ENCODE results near the gene MED26. TPM values are rescaled to one million over a fixed set of nuclear protein-coding genes. Genes with fewer than 3 reads are reported as not detected.
A peak's percentile ranks its signal among the peaks of the same experiment; 100 is the strongest.

The MED26 gene
- total RNA-seq, 1 donor from 2014 or later: 11.2 TPM

- Mint-ChIP-seq H3K36me3 (ENCODE audit: insufficient read depth) (no peaks in the 10 kb centered on the region), H3K4me3 (ENCODE audit: low read depth) (no peak overlapping the region), H3K4me1 (ENCODE audit: low read depth) (peaks cover 11% of the 10 kb centered on the region), H3K27me3 (no peaks in the 10 kb centered on the region), H3K27ac (no peak overlapping the region), H3K9me3 (ENCODE audit: low read depth) (no peaks in the 10 kb centered on the region)
- DNase-seq (ENCODE audit: low spot score, unreplicated experiment): no peak
- TF ChIP-seq CTCF (IDR thresholded peaks at IDR 0.05; ENCODE audit: unreplicated experiment): no peak
Observed at GRCh38 chr19:16620584-16620983, 7.4 kb downstream of the MED26 start.

- no peak for TF ChIP-seq CTCF (IDR thresholded peaks at IDR 0.05; ENCODE audit: unreplicated experiment)
- DNase-seq (ENCODE audit: low spot score, unreplicated experiment): no peak
- Mint-ChIP-seq H3K27me3 (no peaks in the 10 kb centered on the region), H3K36me3 (ENCODE audit: insufficient read depth) (no peaks in the 10 kb centered on the region), H3K9me3 (ENCODE audit: low read depth) (no peaks in the 10 kb centered on the region), H3K4me3 (ENCODE audit: low read depth) (no peak overlapping the region), H3K4me1 (ENCODE audit: low read depth) (peaks cover 7% of the 10 kb centered on the region), H3K27ac (no peak overlapping the region)
Observed at GRCh38 chr19:16620018-16620417, 8.0 kb downstream of the MED26 start.

- H3K4me3 Mint-ChIP-seq (ENCODE audit: low read depth): no peak overlapping the region
- H3K36me3 Mint-ChIP-seq (ENCODE audit: insufficient read depth): no peaks in the 10 kb centered on the region
- H3K9me3 Mint-ChIP-seq (ENCODE audit: low read depth): no peaks in the 10 kb centered on the region
- no peak for TF ChIP-seq CTCF (IDR thresholded peaks at IDR 0.05; ENCODE audit: unreplicated experiment)
- peaks cover 10% of the 10 kb centered on the region for H3K4me1 Mint-ChIP-seq (ENCODE audit: low read depth)
- no peak overlapping the region for H3K27ac Mint-ChIP-seq
- no peak for DNase-seq (ENCODE audit: low spot score, unreplicated experiment)
- no peaks in the 10 kb centered on the region for H3K27me3 Mint-ChIP-seq
Observed at GRCh38 chr19:16619457-16619856, 8.5 kb downstream of the MED26 start.

GRCh38 chr19:16618248-16618647, 9.8 kb downstream of the MED26 start:
- Mint-ChIP-seq H3K36me3 (ENCODE audit: insufficient read depth) (no peaks in the 10 kb centered on the region), H3K4me3 (ENCODE audit: low read depth) (no peak overlapping the region), H3K27ac (peak overlapping the region; percentile 30), H3K4me1 (ENCODE audit: low read depth) (peaks cover 10% of the 10 kb centered on the region), H3K27me3 (no peaks in the 10 kb centered on the region), H3K9me3 (ENCODE audit: low read depth) (no peaks in the 10 kb centered on the region)
- no peak for DNase-seq (ENCODE audit: low spot score, unreplicated experiment)
- TF ChIP-seq CTCF (IDR thresholded peaks at IDR 0.05; ENCODE audit: unreplicated experiment): no peak

GRCh38 chr19:16615808-16616207, 12.2 kb downstream of the MED26 start:
- no peak for TF ChIP-seq CTCF (IDR thresholded peaks at IDR 0.05; ENCODE audit: unreplicated experiment)
- Mint-ChIP-seq H3K9me3 (ENCODE audit: low read depth) (no peaks in the 10 kb centered on the region), H3K27ac (no peak overlapping the region), H3K36me3 (ENCODE audit: insufficient read depth) (no peaks in the 10 kb centered on the region), H3K27me3 (no peaks in the 10 kb centered on the region), H3K4me3 (ENCODE audit: low read depth) (no peak overlapping the region), H3K4me1 (ENCODE audit: low read depth) (peaks cover 9% of the 10 kb centered on the region)
- no peak for DNase-seq (ENCODE audit: low spot score, unreplicated experiment)

Measured in progenitor cell of endocrine pancreas (in vitro differentiated cells).